SK-MEL-5 (cell line): Measurements from ENCODE around the gene RNASEL. TPM values are rescaled to one million over a fixed set of nuclear protein-coding genes. Genes with fewer than 3 reads are reported as not detected.

Source experiments
- DNase-seq: peaks from one replicate; pipeline ENCODE4 v3.0.0-alpha.2; 2016; ENCODE audit warnings: low read depth, low spot score
- in situ Hi-C: cut with HindIII; loops from 2 replicates; pipeline ENCODE4 v1.10.0; 2016; ENCODE audit warnings: low sequenced_read_pairs, high pct_unique_total_duplicates, low pct_unique_long_range_greater_than_20kb
- total RNA-seq: library from RNA; depleted of rRNA; stranded (reverse); fragments of >200 nt; shearing (Covaris generic); gene quantifications from 2 replicates; pipeline ENCODE4 v1.2.3, GENCODE V29; 2014

RNASEL gene
- total RNA-seq, 1 experiment from 2014 or later: 6.6 TPM

- DNase-seq: no peak
- in situ Hi-C loops: no loop called here
Observed at GRCh38 chr1:182625719-182626504, 36.9 kb upstream of the RNASEL start.

- DNase-seq: no peak
- in situ Hi-C loops: no loop called here
Observed at GRCh38 chr1:182625024-182625423, 36.0 kb upstream of the RNASEL start.

- in situ Hi-C loops: no loop called here
- no peak for DNase-seq
Observed at GRCh38 chr1:182624577-182624976, 35.5 kb upstream of the RNASEL start.

GRCh38 chr1:182622901-182623528 lies 34.0 kb upstream of the RNASEL start:
- no peak for DNase-seq
- in situ Hi-C loops: no loop called here

- in situ Hi-C loops: no loop called here
- DNase-seq: no peak
Observed at GRCh38 chr1:182621906-182622305, 32.9 kb upstream of the RNASEL start.

GRCh38 chr1:182620924-182621585 lies 32.0 kb upstream of the RNASEL start:
- DNase-seq: no peak
- in situ Hi-C loops: no loop called here

- in situ Hi-C loops: no loop called here
- DNase-seq: no peak
Observed at GRCh38 chr1:182617734-182618351, 28.8 kb upstream of the RNASEL start.

GRCh38 chr1:182617014-182617429 lies 28.0 kb upstream of the RNASEL start:
- in situ Hi-C loops: no loop called here
- no peak for DNase-seq

GRCh38 chr1:182616130-182617013 lies 27.3 kb upstream of the RNASEL start:
- no peak for DNase-seq
- in situ Hi-C loops: no loop called here

GRCh38 chr1:182615468-182616129 lies 26.5 kb upstream of the RNASEL start:
- no peak for DNase-seq
- in situ Hi-C loops: no loop called here

GRCh38 chr1:182614796-182615454 lies 25.9 kb upstream of the RNASEL start:
- DNase-seq: peak; percentile 43
- in situ Hi-C loops: no loop called here

GRCh38 chr1:182611787-182612186 lies 22.7 kb upstream of the RNASEL start:
- no peak for DNase-seq
- in situ Hi-C loops: no loop called here

- in situ Hi-C loops: no loop called here
- DNase-seq: no peak
Observed at GRCh38 chr1:182611326-182611725, 22.3 kb upstream of the RNASEL start.

GRCh38 chr1:182610606-182611194 lies 21.6 kb upstream of the RNASEL start:
- in situ Hi-C loops: no loop called here
- DNase-seq: no peak

GRCh38 chr1:182608845-182609610 lies 20.0 kb upstream of the RNASEL start:
- no peak for DNase-seq
- in situ Hi-C loops: no loop called here
